ENCODE measurements around the gene SNRNP200.

DNA sequence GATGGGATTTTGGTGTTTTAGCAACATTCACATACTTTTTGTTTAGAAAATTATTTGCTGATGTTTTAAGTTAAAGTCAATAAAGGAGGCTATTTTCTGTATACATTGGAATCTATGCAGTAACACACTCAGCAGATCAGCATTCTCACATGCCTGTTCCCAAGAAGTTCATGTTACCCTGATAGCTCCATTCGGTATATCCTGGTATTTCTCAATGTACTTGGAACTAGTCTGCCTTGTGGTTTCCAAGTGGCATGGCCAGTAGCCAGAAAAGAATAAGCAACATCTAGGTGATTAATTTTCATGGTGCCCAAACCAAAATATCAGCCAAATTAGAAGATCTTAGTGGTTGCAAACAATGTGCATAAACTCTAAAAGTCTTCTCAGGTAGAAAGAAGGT is 25.1 kb upstream of the SNRNP200 start:
- TF ChIP-seq, protein P1, sequence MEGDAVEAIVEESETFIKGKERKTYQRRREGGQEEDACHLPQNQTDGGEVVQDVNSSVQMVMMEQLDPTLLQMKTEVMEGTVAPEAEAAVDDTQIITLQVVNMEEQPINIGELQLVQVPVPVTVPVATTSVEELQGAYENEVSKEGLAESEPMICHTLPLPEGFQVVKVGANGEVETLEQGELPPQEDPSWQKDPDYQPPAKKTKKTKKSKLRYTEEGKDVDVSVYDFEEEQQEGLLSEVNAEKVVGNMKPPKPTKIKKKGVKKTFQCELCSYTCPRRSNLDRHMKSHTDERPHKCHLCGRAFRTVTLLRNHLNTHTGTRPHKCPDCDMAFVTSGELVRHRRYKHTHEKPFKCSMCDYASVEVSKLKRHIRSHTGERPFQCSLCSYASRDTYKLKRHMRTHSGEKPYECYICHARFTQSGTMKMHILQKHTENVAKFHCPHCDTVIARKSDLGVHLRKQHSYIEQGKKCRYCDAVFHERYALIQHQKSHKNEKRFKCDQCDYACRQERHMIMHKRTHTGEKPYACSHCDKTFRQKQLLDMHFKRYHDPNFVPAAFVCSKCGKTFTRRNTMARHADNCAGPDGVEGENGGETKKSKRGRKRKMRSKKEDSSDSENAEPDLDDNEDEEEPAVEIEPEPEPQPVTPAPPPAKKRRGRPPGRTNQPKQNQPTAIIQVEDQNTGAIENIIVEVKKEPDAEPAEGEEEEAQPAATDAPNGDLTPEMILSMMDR (IDR thresholded peaks at IDR 0.05), result no peak
- TF ChIP-seq REST (IDR thresholded peaks at IDR 0.05; ENCODE audit: insufficient read depth in 1 of 2, low read depth in 2 of 2, low read length in 1 of 2) (no peak), POLR2AphosphoS5 (IDR thresholded peaks at IDR 0.05; ENCODE audit: low read depth, low read length) (no peak), SIN3A (IDR thresholded peaks at IDR 0.05; ENCODE audit: borderline replicate concordance, insufficient read depth, low read depth, low read length) (no peak)

Measured in Panc1 (cell line).